Activated CD4-positive, alpha-beta T cell treated with anti-CD3 and anti-CD28 coated beads, Interleukin-2, amount 50 U/mL, for 24 hours (primary cell): ENCODE data around the gene CORO2B.
"Not testable (repeated sequence)": the region's sequence is repeated elsewhere in the genome, so short reads cannot be mapped to it uniquely, and the experiment has no call there.

Source experiments
- DNase-seq, 2 donors: peaks; one replicate each; pipeline ENCODE4 v3.0.0-alpha.2; 2020; ENCODE audit warnings: low read depth in 1 of 2, low spot score in 1 of 2

Gene CORO2B

DNA sequence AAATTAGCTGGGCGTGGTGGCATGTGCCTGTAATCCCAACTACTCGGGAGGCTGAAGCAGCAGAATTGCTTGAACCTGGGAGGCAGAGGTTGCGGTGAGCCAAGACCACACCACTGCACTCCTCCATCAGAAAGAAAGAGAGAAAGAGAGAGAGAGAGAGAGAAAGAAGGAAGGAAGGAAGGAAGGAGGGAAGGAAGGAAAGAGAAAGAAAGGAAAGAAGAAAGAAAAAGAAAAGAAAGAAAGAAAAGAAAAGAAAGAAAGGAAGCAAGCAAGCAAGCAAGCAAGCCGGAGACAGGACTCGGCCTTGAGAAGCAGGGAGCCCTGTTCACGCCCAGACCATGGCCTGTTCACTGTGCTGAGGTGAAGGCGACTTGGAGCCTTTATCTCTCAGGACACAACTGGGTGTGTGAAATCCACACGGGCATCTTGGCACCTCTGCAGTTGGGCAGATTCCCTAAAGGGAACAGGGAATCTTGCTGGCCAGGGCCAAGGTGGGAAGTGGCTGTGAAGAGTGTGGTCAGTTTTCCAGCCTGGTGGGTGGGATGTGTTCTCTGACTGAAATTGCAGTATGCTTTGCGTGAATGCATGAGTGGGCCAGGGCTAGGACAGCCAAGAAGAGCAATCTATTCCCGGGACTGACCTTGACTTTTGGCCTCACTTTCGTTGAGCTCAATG, 90.3 kb downstream of the CORO2B start:
- no peak for DNase-seq

DNA sequence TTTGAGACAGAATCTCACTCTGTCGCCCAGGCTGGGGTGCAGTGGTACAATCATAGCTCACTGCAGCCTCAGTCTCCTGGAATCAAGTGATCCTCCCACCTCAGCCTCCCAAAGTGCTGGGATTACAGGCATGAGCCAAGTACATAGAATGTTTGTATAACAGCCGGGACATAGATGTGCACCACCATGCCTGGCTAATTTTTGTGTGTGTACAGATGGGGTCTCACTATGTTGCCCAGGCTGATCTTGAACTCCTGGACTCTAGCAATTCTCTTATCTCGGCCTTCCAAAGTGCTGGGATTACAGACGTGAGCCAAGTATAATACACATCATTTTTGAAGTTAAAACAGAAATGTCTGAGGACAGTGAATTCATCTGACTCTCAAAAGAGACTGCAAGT, 93.5 kb downstream of the CORO2B start:
- DNase-seq: no peak

DNA sequence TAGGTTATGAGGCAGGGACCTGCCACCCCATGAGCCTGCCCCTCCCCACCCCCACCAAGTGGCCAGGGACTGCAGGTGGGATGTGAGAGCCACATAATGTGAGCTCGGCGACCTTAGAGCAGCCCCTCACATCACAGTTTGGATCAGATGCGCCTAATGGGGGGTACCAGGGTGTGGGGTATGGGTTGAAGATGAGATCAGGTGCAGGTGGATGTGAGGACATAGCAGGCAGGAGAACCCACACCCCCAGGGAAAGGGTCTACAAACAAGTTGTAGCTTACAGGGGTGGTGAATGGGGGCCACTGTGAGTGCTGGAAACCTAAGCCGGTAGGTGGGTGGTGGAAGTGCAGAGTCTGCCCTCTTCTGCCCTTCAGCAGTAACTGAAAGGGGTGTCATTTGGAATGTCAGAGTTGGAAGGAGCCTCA, 94.0 kb downstream of the CORO2B start:
- no peak for DNase-seq

DNA sequence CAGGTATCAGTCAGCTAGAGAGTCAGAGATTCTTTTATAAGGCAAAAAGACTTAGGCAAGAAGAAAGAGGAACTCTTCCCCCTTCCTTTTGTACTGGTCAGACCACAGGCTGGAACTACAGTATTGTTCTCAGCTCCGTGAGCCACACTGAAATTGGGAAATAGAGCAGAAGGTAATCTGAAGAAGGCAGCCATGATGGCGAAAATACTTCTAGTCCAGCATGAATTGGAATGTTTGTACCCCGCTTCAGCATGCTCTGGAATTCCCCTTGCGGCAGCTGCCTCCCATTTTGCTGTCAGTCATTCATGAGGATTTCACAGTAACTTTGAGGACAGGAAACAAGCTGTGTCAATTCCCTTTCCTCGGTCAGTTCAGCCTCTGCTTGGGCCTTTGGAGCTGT, 96.2 kb downstream of the CORO2B start:
- DNase-seq: no peak

DNA sequence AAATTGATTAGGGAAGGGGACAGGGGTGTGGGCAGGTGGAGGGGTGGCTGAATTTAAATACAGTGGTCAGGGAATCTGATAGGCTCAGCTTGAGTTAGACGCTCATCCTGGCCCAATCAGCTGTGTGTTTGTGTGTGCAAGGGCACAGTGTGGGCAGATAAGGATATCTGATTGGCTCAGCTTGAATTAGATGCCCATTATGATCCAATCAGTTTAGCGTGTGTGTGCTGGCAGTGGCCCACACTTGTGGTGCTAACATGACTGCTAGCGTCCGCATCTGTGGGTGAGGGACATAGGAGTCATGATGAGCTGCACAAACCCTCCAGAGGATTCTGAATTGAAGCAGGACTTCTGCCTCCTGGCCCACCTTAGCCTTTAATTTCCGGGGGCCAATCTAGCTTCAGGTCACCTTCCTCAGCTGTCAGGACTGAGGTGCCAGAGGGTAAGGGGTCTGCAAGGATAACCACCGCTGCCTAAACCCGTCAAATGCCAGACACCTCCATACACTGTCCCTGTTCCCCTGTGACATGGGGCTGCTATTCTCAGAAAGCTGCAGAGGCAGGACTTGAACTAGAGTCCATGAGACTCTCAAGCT, 97.3 kb downstream of the CORO2B start:
- DNase-seq: no peak

DNA sequence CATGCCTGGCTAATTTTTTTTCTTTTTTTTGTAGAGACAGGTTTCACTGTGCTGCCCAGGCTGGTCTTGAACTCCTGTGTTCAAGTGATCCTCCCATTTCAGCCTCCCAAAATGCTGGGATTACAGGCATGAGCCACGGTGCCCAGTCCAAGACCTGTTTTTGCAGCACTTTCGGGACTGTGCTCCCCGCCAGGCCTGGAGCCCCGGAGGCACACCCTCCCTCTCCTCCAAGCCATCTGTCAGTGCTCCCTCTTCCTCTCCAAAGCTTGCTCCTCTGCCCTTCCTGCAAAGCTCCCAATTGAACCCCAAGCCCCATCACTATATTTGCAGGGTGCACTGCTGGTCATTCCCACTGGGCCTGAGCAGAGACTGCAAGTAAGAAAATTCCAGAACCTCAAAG, 98.1 kb downstream of the CORO2B start:
- DNase-seq: no peak

DNA sequence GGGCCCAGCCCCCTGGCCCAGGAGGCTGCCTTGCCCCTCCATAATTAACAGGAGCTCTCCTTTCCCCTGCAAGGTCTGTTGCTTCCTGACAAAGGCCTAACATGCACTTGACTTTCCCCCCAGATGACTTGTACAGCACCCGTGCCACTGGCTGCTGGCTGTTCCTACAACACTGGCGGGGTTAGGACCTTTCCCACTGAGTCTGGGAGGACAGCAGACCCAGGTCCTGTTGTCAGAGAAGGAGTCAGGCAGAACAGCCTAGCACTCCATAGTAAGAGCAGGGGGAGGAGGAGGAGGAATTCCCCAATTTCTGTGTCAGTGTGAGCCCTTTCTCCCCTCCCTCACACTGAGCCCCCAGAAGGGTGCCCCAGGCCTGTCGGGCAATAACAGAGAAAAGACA, 99.2 kb downstream of the CORO2B start:
- no peak for DNase-seq

DNA sequence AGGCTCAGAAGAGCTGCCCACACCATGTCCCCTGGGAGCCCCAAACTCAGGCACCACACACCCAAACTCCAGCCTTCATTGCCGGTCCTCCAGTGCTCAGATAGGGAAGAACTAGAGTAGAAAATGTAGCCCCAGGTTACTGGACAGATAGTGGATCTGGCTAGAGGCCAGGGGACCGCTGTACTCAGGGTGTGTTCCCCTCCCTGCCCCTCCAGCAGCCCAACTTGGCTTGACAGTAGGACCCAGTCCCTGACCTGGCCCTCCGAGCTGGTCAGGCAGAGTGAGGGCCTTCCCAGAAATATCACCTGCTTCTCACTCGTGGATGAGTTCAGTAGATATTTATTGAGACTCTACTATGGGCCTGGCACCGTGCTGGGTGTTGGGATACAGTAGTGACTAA, 100.0 kb downstream of the CORO2B start:
- DNase-seq: no peak

DNA sequence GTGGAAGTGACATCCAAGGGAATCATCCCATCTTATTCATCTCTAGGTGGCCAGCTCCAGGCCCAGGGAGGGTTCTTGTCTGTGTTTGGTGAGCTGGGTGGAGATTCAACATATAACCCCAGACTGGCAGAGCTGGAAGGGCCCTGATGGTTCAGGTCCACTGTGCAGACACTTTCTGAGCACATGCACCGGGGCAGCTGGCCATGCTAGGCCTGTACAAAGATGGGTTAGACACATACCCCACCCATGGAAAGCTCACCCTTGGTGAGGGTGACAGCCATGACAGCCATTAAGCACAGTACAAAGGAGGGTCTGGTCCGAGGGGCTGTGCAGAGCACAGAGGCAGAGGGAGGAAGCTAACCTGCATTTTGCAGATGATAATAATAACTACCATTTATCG, 100.4 kb downstream of the CORO2B start:
- DNase-seq: no peak

DNA sequence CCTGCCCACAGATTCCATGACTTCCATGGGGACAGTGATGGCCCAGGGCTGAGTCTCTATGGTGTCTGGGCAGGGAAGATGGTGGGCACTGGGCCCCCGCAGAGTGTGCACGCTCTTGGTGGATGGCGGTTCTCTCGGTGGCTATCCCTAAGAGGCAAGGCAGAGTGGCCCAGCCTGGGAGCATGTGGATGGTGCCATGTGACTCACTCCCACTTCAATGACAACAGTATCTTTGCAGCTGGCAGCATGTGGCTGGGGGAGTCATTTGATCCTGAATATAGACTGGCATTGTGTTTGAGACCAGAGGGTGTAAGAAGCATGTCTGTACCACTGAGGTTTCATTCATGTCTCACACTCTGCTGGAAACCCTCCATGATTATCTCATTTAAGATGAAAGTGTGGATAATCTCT, 101.2 kb downstream of the CORO2B start:
- DNase-seq: no peak

DNA sequence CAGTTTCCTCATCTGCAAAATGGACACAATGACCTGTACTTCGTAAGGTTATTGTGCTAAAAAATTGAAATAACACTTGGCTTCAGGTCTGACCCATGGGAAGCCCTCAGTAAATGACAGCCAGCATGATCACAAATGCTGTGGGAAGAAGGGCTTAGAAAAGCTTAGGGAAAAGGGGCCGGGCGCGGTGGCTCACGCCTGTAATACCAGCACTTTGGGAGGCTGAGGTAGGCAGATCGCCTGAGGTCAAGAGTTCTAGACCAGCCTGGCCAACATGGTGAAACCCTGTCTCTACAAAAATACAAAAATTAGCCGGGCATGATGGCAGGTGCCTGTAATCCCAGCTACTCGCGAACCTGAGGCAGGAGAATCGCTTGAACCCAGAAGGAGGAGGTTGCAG, 102.0 kb downstream of the CORO2B start:
- not testable (repeated sequence) for DNase-seq

DNA sequence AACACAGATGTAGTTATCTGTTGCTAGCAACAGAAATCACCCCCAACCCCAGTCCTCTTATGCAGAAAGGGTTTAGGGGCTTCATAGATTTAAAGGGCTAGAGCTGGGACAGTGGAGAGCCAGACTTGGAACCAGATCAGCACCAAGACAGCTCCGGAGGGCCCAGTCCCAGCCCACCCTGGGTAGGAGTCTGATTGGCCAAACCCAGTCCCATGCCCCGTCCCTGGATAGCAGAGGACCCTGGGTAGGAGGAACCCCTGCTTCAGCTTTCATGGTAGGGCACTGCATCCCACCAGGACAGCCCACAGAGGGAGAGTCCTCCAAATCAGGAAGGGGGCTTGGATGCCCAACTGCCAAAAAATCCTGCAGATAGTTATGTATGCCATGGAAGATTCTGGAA, 103.0 kb downstream of the CORO2B start:
- no peak for DNase-seq

DNA sequence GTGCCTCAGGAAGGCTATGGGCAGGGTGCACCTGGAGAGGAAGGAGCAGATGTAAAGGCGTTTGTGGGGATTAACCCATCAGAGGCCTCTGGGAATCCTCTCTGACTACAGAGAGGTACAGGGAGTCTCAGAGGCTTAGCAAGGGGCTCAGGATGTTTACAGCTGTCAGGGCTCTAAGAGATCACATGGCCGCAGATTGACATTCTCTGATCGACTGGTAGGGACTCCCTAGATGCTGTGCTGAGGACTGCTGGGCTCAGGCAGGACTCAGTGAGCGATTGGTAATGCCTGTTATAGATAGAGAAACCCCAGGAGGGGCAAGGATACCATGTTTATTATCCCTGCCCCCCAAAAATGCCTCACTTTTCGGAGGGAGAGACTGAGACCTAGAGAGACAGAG, 103.5 kb downstream of the CORO2B start:
- DNase-seq: no peak

DNA sequence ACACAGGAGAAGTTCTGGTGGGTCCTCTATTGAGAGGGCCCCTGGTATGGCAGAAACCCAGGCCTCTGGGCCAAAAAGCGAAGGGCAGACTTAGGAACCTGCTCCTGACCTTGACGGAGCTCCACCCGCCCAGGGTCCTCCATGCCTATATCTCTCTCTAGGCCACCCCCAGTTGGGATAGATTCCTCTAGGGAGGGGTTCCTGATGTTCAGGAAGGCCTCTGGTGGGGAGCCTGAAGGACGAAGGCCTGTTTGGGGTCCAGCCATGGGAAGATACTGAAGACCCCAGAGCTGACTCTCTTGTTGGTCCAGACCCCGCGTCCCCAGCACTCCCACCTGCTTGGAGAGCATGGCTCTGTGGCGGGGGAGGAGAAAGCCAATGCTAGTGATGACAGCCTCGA, 104.2 kb downstream of the CORO2B start:
- no peak for DNase-seq

DNA sequence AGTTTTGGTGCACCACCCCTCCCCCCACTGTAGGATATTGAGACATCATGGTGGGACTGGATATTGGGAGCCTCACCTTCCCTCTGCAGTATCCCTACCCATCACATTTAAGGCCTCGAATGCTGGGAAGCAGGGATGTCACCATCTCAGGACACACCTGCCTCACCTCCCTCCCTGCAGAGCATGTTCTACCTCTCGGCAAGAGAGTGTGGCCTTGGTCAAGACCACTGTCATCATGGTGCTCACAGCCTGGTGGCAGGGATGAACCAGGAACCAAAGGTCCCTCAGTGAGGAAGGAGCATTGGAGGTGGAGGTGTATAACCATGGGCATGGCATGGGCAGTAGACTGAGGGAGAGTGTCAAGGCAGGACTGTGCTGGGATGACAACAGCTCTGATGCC, 104.8 kb downstream of the CORO2B start:
- DNase-seq: no peak

DNA sequence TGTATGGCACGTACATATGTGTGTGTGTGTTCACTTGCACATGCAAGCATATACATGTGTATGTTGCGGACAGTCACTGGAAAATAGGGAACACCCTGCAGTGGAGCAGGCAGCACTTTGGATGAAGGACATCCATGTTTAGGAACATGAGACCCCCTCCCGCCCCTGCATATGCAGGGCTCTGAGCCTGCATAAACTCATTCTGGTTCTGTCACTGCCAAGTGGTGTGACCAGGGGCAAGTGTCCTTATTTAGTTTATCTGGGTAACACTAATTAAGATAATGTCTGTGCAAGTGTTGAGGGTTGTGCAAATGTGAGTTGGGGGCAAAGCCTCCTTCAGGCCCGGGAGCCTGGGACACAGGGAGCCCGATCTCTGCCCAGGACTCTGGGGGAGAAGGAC, 105.7 kb downstream of the CORO2B start:
- DNase-seq: no peak

DNA sequence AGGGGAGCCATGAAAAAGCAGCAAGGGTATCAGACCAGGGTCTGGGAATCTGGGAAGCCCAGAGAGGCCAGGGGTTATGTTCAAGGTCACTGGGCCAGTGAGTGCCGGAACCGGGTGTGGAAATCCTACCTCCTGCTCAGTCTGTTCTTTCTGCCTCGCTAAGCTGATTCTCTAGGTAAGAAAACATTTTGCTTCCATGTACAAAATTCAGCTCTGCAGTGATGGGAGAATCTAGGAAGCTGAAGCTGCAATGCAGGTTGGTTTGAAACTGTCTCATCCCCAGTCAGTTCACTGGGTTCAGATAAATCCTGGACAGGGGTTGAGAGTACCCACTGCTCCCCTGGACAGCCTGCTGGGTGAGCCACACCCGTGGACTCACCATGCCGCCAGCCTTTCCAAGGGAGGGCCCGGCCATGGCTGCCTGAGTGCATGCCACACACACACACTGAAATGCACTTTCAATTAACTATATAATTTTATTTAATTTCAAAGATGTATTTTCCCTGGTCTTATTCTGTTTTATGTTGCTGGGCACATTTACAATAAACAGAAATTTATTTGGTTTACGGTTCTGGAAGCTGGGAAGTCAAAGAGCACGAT, 108.4 kb downstream of the CORO2B start:
- DNase-seq: no peak

DNA sequence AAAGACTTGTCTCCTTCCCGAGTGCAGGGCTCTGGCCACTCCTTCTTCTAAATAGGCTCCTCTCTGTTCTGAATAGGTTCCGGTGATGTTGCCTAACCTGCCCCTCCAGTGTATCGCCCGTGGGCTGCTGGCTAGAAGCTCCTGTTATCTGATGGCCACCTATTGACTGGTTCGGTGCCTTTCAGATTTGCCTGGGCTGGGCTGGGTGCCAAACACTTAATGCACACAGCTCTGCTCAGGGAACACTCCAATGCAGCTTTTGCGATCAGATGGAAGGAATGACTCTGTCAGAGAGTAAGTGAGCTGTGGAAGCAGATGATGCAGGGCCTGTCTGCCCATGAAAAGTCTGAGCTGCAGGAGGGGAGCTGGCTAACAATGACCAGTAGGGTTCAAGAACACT, 112.9 kb downstream of the CORO2B start:
- no peak for DNase-seq

DNA sequence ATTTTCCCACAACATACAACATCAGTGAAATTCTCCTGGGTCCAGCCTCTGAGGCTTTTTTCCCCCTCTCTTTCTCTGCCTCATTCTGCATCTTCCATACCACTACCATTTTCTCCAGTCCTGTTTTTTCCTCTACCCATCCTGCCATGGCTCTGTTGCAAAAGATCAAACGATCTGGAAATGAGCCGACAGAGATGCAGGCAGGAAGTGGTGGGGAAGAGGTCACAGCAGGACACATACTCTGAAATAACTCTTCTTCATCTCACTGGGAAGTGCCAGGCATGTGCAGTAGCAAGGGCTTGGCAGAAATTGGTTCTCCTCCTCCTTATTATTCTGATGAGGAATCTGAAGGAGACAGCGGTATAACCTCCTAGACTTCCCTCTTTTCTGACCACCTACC, 114.3 kb downstream of the CORO2B start:
- DNase-seq: no peak

DNA sequence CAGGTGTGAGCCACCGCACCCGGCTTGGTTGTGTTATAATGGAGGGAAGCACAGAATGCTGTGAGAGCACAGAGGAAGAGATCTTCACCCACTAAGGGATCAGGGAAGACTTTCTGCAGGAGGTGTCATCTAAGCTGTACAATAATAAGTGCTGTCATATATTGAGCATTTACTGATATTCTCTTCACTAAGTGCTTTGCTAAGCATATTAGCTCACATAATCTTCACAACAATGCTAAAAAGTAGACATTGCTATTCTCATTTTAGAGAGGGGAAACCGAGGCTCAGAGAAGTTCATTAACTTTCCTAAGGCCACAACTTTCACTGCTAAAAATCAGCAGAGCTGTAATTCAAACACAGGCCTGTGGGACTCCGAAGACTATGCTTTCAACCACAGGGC, 115.3 kb downstream of the CORO2B start:
- no peak for DNase-seq

DNA sequence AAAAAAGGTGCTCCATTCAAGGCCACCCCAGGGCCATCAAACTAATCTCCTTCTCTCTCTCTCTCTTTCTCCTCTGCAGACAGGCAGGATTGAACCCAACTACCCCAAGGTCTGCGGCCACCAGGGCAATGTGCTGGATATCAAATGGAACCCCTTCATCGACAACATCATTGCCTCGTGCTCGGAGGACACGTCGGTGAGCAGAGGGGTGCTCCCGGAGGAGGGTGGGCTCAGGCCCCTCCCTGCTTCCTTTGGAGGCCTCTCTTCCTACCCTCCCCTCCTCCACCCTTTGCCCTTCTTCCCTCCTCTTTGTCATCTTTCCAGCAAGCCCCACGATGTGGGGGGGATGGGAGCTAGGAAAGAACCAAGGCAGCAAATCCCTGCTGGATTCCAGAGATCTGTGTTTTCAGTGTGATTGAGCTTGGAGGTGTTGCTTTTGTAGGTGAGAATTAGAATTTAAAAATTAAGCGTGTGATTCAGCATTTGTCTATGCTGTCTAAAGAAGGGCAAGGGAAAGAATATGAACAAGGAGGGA, 116.3 kb downstream of the CORO2B start:
- DNase-seq: no peak
